NT2/D1 (cell line): ENCODE measurements around the gene IGSF8.

Experiments
- DNase-seq: peaks from one replicate; pipeline ENCODE4 v3.0.0-alpha.2; 2011; ENCODE audit warnings: low read depth, low spot score
- H3K27me3 ChIP-seq: 2 replicates; pipeline ENCODE4 v1.6.0; 2011; ENCODE audit warnings: mild to moderate bottlenecking; ENCODE audit not compliant: insufficient read length, insufficient read depth
- H3K36me3 ChIP-seq: 2 replicates; pipeline ENCODE4 v1.6.1; 2011; ENCODE audit warnings: mild to moderate bottlenecking, low read length, mixed read lengths; ENCODE audit not compliant: insufficient read depth, insufficient read length
- H3K4me1 ChIP-seq: 2 replicates; pipeline ENCODE4 v1.5.1; 2011; ENCODE audit not compliant: insufficient read depth, insufficient read length
- H3K4me3 ChIP-seq: 2 replicates; pipeline ENCODE4 v1.5.1; 2011; ENCODE audit warnings: low read depth; ENCODE audit not compliant: insufficient read length
- H3K9ac ChIP-seq: 2 replicates; pipeline ENCODE4 v1.6.0; 2011; ENCODE audit warnings: low read depth; ENCODE audit not compliant: insufficient read length
- H3K9me3 ChIP-seq: 2 replicates; pipeline ENCODE4 v1.5.1; 2011; ENCODE audit warnings: mild to moderate bottlenecking, low read length; ENCODE audit not compliant: insufficient read depth
- SUZ12 ChIP-seq: IDR thresholded peaks from 2 replicates; pipeline ENCODE4 v1.6.1; 2011; ENCODE audit not compliant: insufficient read length, insufficient read depth; ENCODE audit errors: extremely low read depth
- YY1 ChIP-seq: IDR thresholded peaks from 2 replicates; pipeline ENCODE4 v1.6.1; 2011; ENCODE audit not compliant: insufficient read length, insufficient read depth
- ZNF274 ChIP-seq: IDR thresholded peaks from 2 replicates; pipeline ENCODE4 v1.6.1; 2011; ENCODE audit warnings: mild to moderate bottlenecking, low read depth, low read length

The IGSF8 gene

DNA sequence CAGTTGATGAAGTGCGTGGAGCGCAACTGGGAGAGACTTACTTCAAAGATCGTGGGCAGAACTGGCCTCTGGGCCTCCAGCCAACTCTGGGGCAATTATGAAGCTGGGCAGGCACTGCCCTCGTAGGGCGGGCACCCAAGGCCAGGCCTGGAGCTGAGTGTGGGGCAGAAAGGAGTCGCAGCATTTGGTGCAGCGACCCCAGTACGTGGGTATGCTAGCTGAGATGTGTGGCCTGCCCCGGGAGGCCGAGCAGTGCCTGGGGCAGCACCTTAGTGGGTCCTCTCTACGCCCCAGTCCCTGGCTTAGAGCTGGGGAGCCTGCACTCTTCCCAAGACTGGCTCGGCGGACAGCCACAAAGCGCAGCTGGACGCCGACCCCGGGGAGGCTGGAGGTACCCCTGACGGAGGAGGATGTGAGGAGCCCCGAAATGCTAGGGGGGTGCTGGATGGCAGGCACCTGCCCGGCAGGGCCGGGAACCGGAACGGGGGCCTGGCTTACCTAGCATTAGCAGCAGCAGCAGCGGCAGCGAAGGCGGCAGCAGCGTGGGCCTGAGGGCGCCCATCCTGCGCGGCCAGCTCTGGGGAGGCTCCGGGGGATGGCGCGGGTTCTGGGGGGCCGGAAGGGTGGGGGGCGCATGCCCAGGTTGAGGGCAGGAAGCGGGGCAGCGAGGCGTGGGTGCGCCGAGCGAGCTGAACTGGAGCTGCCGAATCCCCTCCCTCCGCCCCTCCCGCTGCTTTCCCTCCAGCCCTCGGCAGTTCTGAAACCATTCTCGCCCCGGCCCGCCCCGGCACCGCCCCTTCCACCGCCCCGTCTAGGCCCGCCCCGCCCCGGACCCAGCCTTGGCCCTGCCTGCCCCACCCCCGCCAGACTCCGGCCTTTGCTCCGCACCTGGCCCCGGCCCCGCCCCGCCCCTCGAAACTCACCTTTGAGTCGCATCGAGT, at the start of gene IGSF8:
IGSF8 (minus strand) TSS at position 709 of the 941 bp plus-strand sequence; CDS start at position 562, 147 bp downstream.
- Histone ChIP-seq H3K36me3 (peaks cover 21% of the 10 kb centered on the region), H3K9me3 (no peaks in the 10 kb centered on the region), H3K9ac (peak within 1 kb of the TSS; percentile 87), H3K27me3 (peaks cover 11% of the 10 kb centered on the region), H3K4me3 (peak within 1 kb of the TSS; percentile 72), H3K4me1 (peaks cover 39% of the 10 kb centered on the region)
- peak; percentile 91 for DNase-seq
- TF ChIP-seq YY1 (no peak), ZNF274 (no peak), SUZ12 (no peak)

- Histone ChIP-seq H3K27me3 (no peaks in the 10 kb centered on the region), H3K36me3 (no peaks in the 10 kb centered on the region), H3K9ac (no peak overlapping the region), H3K4me3 (no peak overlapping the region), H3K4me1 (no peaks in the 10 kb centered on the region), H3K9me3 (no peaks in the 10 kb centered on the region)
- no peak for DNase-seq
- TF ChIP-seq ZNF274: no peak
- TF ChIP-seq SUZ12: no peak
- TF ChIP-seq YY1: no peak
These were observed 49.7 kb upstream of the IGSF8 start for GRCh38 chr1:160148121-160148520.

- no peak for DNase-seq
- Histone ChIP-seq H3K36me3 (peaks cover 17% of the 10 kb centered on the region), H3K4me3 (no peak overlapping the region), H3K9ac (no peak overlapping the region), H3K4me1 (no peaks in the 10 kb centered on the region), H3K9me3 (no peaks in the 10 kb centered on the region), H3K27me3 (no peaks in the 10 kb centered on the region)
- TF ChIP-seq YY1 (no peak), SUZ12 (no peak), ZNF274 (no peak)
These were observed 47.7 kb upstream of the IGSF8 start for GRCh38 chr1:160146107-160146506.

DNA sequence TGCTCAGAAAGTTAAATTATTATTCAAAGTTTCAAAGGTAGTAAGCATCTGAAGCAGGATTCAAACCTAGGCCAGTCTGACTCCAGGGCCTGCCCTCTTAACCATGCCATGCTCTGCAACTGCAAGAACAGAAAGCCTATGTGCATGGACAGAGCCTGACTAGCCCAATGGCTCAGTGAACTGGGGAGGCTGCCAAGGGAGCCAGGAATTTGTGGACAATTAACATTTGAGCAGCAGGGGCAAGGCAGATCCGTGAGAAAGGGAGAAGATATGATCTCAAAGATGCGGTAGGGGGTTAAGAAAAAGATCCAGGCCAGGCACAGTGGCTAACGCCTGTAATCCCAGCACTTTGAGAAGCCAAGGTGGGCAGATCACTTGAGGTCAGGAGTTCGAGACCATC, 46.5 kb upstream of the IGSF8 start:
- H3K9ac ChIP-seq: no peak overlapping the region
- no peaks in the 10 kb centered on the region for H3K27me3 ChIP-seq
- no peak overlapping the region for H3K4me3 ChIP-seq
- H3K36me3 ChIP-seq: peaks cover 28% of the 10 kb centered on the region
- peak; percentile 32 for DNase-seq
- no peaks in the 10 kb centered on the region for H3K9me3 ChIP-seq
- no peaks in the 10 kb centered on the region for H3K4me1 ChIP-seq
- TF ChIP-seq SUZ12: no peak
- TF ChIP-seq YY1: no peak
- no peak for TF ChIP-seq ZNF274

DNA sequence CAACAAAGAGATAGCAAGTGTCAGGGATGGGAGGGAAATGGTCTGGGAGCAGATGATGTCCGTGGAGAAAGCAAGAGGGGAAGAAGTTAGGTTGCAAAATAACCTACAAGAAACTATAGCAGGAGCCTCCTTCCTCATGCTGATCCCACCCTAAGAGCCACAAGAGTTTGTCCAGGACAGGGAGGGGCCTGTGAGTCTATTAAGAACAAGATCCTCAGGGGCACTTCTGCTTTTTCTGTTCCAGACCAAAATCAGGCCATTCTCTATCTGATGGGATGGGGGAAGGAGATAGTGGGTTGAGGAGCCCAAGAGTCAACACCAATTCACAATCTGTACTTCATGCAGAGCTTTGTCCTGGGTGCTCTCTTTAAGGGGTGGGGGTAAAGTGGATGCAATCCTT, 45.3 kb upstream of the IGSF8 start:
- DNase-seq: no peak
- TF ChIP-seq ZNF274 (no peak), YY1 (no peak), SUZ12 (no peak)
- no peaks in the 10 kb centered on the region for H3K27me3 ChIP-seq
- H3K36me3 ChIP-seq: peaks cover 40% of the 10 kb centered on the region
- no peaks in the 10 kb centered on the region for H3K4me1 ChIP-seq
- H3K9ac ChIP-seq: no peak overlapping the region
- no peaks in the 10 kb centered on the region for H3K9me3 ChIP-seq
- H3K4me3 ChIP-seq: no peak overlapping the region

DNA sequence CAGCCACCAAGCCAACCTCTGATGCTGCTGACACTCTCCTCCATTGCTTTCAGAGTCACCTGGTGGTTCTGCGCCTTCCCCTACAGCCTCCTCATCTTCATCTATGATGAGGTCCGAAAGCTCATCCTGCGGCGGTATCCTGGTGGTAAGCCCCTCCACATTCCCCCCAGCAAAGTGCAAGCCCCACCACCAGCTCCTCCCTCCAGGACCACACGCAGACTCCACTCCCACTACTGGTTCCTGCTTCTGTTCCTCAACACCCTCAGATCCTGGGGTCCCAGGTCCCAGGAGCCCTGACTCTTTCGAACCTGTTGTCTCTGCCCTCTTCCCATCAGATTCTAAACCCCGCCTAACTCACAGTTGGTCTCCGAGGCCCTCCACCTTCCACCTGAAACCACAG, 41.4 kb upstream of the IGSF8 start:
- Histone ChIP-seq H3K27me3 (no peaks in the 10 kb centered on the region), H3K9ac (no peak overlapping the region), H3K4me3 (no peak overlapping the region), H3K36me3 (peaks cover 76% of the 10 kb centered on the region), H3K9me3 (no peaks in the 10 kb centered on the region), H3K4me1 (no peaks in the 10 kb centered on the region)
- TF ChIP-seq YY1 (no peak), SUZ12 (no peak), ZNF274 (no peak)
- no peak for DNase-seq

DNA sequence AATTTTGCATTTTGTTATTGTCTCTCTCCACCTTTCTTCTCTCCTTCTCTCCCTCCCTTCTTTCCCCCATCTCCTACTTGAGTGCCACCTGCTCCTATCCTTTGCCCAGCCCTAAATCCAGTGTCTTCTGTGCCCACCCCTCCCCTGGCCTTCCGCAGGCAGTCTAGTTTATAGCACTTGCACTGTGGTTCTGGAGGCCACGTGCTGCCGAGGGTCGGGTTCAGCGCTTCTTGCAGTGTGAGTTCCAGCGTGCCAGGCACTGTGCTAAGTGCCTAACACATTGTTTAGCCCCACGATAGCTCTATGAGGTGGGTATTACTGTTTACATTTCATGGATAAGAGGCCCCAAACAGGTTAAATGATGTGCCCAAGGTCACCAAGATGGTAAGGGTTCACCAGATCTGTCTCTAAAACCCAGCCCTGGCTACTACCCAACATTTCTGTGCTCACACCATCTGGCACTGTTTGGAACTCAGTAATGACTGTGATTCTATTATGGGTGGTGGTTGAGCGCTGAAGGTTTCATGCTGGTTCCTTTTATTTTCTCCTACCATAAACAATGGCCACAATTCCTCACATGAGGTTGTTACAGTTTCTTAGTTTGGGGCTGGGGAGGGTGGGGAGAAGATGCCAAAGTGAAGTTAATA, 38.9 kb upstream of the IGSF8 start:
- no peak for DNase-seq
- Histone ChIP-seq H3K9me3 (no peaks in the 10 kb centered on the region), H3K27me3 (no peaks in the 10 kb centered on the region), H3K4me3 (no peak overlapping the region), H3K4me1 (no peaks in the 10 kb centered on the region), H3K9ac (no peak overlapping the region), H3K36me3 (peaks cover 96% of the 10 kb centered on the region)
- TF ChIP-seq YY1: no peak
